SK-N-SH (cell line): ENCODE measurements around the gene MAP3K9. TPM values are rescaled to one million over a fixed set of nuclear protein-coding genes. Genes with fewer than 3 reads are reported as not detected.

Experiments
- CTCF ChIA-PET: fragments of 300-600, 350-600 bp; formaldehyde crosslinking; extraction: SDS; loops from one replicate; lab custom pipeline; 2021; lab: Yijun Ruan, JAX
- POLR2A ChIA-PET: fragments of 350-600 bp; sonication (Branson Sonifier 250); formaldehyde crosslinking; extraction: SDS; loops from one replicate; lab custom pipeline; 2020; ENCODE audit warnings: antibody characterized with exemption, inconsistent platforms; lab: Yijun Ruan, JAX
- DNase-seq: peaks from one replicate; pipeline ENCODE4 v3.0.0; 2012
- H2AFZ ChIP-seq: fragments of 200-600 bp; sonication (generic); 2 replicates; pipeline ENCODE4 v1.8.1; 2016; ENCODE audit warnings: antibody characterized with exemption, mild to moderate bottlenecking, low read depth
- H3F3A ChIP-seq: fragments of 200-600 bp; sonication (generic); replicated peaks from 2 replicates; pipeline ENCODE3; 2016; ENCODE audit warnings: antibody characterized with exemption, mild to moderate bottlenecking; ENCODE audit not compliant: insufficient read depth
- H3K27ac ChIP-seq, 2 experiments: fragments of 200-500 bp in 1 of 2; fragments of 200-600 bp in 1 of 2; sonication (Bioruptor generic) in 1 of 2; sonication (generic), shearing (Covaris generic) in 1 of 2; 2 replicates each; pipeline versions ENCODE4 v1.5.1 to v1.6.1; 2014 to 2016; ENCODE audit warnings: low read depth in 2 of 2, inconsistent platforms in 1 of 2, low read length in 1 of 2, mild to moderate bottlenecking in 1 of 2, mixed read lengths in 1 of 2
- H3K27me3 ChIP-seq: fragments of 200-600 bp; sonication (generic), shearing (Covaris generic); 2 replicates; pipeline ENCODE4 v1.6.1; 2016; ENCODE audit warnings: mixed run types; ENCODE audit not compliant: insufficient read depth
- H3K36me3 ChIP-seq, 2 experiments: fragments of 200-500 bp in 1 of 2; fragments of 200-600 bp in 1 of 2; sonication (Bioruptor generic) in 1 of 2; sonication (generic) in 1 of 2; replicated peaks in 1 of 2; 2 replicates each; pipeline versions ENCODE3 to v1.5.1; 2014 to 2016; ENCODE audit warnings: low read length in 1 of 2, mild to moderate bottlenecking in 1 of 2; ENCODE audit not compliant: insufficient read depth in 2 of 2, control insufficient read depth in 1 of 2
- H3K4me1 ChIP-seq, 2 experiments: fragments of 200-500 bp in 1 of 2; fragments of 200-600 bp in 1 of 2; sonication (Bioruptor generic) in 1 of 2; sonication (generic), shearing (Covaris generic) in 1 of 2; 2 replicates each; pipeline versions ENCODE4 v1.5.1 to v1.6.1; 2014 to 2016; ENCODE audit warnings: low read depth in 1 of 2, low read length in 1 of 2, mixed run types in 1 of 2; ENCODE audit not compliant: insufficient read depth in 2 of 2, control insufficient read depth in 1 of 2
- H3K4me2 ChIP-seq: fragments of 200-600 bp; sonication (generic), shearing (Covaris generic); 2 replicates; pipeline ENCODE4 v1.6.1; 2017; ENCODE audit warnings: mixed run types
- H3K4me3 ChIP-seq, 2 experiments: fragments of 200-500 bp in 1 of 2; fragments of 200-600 bp in 1 of 2; sonication (Bioruptor generic) in 1 of 2; sonication (generic), shearing (Covaris generic) in 1 of 2; 2 replicates each; pipeline versions ENCODE4 v1.5.1 to v1.8.1; 2014 to 2016; ENCODE audit warnings: low read depth in 2 of 2, inconsistent platforms in 1 of 2, low read length in 1 of 2, mild to moderate bottlenecking in 1 of 2, mixed read lengths in 1 of 2, moderate library complexity in 1 of 2
- H3K79me2 ChIP-seq: fragments of 200-600 bp; sonication (generic); 2 replicates; pipeline ENCODE4 v1.8.1; 2017; ENCODE audit warnings: mild to moderate bottlenecking; ENCODE audit not compliant: insufficient read depth
- H3K9ac ChIP-seq: fragments of 200-600 bp; sonication (generic); 2 replicates; pipeline ENCODE4 v1.6.1; 2017; ENCODE audit warnings: mixed run types
- H3K9me2 ChIP-seq: fragments of 200-600 bp; sonication (generic); 2 replicates; pipeline ENCODE4 v1.6.1; 2017; ENCODE audit warnings: mixed run types
- H3K9me3 ChIP-seq: fragments of 200-600 bp; sonication (generic); 2 replicates; pipeline ENCODE4 v1.6.1; 2017; ENCODE audit warnings: mixed run types, mild to moderate bottlenecking, moderate library complexity
- H4K20me1 ChIP-seq: fragments of 200-600 bp; sonication (generic); 2 replicates; pipeline ENCODE4 v1.6.1; 2017; ENCODE audit warnings: mild to moderate bottlenecking, mixed run types; ENCODE audit not compliant: insufficient read depth
- CHD2 ChIP-seq: fragments of 150-350 bp; IDR thresholded peaks from 2 replicates; pipeline ENCODE4 v1.6.1; 2018; ENCODE audit warnings: low read length; ENCODE audit not compliant: partially characterized antibody
- ELF1 ChIP-seq: IDR thresholded peaks from 2 replicates; pipeline ENCODE4 v1.4.0; 2012
- GABPA ChIP-seq: IDR thresholded peaks from 2 replicates; pipeline ENCODE4 v1.4.0; 2012; ENCODE audit warnings: low read depth, mild to moderate bottlenecking
- MXI1 ChIP-seq: IDR thresholded peaks from 2 replicates; pipeline ENCODE4 v1.6.1; 2012; ENCODE audit warnings: mild to moderate bottlenecking, low read depth, low read length, improper control_type of control experiment
- RFX5 ChIP-seq: IDR thresholded peaks from 2 replicates; pipeline ENCODE4 v1.6.1; 2012; ENCODE audit warnings: mild to moderate bottlenecking, improper control_type of control experiment, low read length
- RXRA ChIP-seq: IDR thresholded peaks from 2 replicates; pipeline ENCODE4 v1.4.0; 2012; ENCODE audit warnings: low read depth, mild to moderate bottlenecking, borderline replicate concordance
- SIN3A ChIP-seq: IDR thresholded peaks from 2 replicates; pipeline ENCODE4 v1.6.1; 2012; ENCODE audit warnings: low read depth, mild to moderate bottlenecking, low read length, moderate library complexity, borderline replicate concordance
- SMC3 ChIP-seq: IDR thresholded peaks from 2 replicates; pipeline ENCODE4 v1.6.1; 2012; ENCODE audit warnings: low read depth, low read length, improper control_type of control experiment
- WGBS: methylation state at CpG from one replicate; pipeline ENCODE4 v1.1.6; 2017; ENCODE audit warnings: low lambda C conversion rate; 5-methylcytosine and 5-hydroxymethylcytosine counted together
- polyA plus RNA-seq, 3 experiments: library from polyadenylated mRNA; depleted of rRNA; stranded (reverse); fragments of >200 nt; gene quantifications; 2 replicates each; pipeline ENCODE4 v1.2.3, GENCODE V29; 2012
- TF ChIP-seq, protein P1 (sequence below): IDR thresholded peaks from 2 replicates; pipeline ENCODE4 v1.4.0; 2012; ENCODE audit warnings: low read depth

The MAP3K9 gene
- polyA plus RNA-seq, 1 of the 3 experiments (the other 2 are of a cell fraction): 2.0 TPM

DNA sequence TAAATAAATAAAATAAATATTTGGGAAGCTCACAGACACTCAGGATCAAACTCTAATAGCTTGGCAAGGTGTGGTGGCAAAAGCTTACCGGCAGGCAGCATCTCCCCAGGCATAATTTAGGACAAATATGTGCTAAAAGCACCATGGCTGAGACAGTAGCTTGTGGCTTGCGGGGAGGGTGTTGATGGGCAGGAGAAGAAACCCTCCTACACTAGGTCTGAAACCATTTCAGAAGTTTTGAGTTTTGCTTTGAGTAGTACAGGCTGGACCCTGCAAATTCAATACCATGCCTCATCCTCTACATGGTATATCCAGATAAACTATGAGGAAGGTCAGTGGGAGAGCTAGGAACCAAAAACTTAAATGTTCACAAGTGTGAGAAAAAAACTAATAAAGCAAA lies 33.1 kb downstream of the MAP3K9 start:
- H3F3A ChIP-seq: no peaks in the 10 kb centered on the region
- no peak for DNase-seq
- no peaks in the 10 kb centered on the region for H3K9me3 ChIP-seq
- no peak overlapping the region for H3K9ac ChIP-seq
- H3K4me1 ChIP-seq: 0 out of 4 replicates have a peak, but pooled peaks cover 0 to 2% of the 10 kb centered on the region in 2 experiments
- H3K36me3 ChIP-seq: no peaks in the 10 kb centered on the region
- CTCF ChIA-PET: interaction anchor here (2.6 kb wide), 1 partner anchor 62 kb away, joined by 9 read pairs; no protein-coding TSS in a partner anchor
- no peak overlapping the region for H3K4me2 ChIP-seq
- H4K20me1 ChIP-seq: no peaks in the 10 kb centered on the region
- H3K79me2 ChIP-seq: no peaks in the 10 kb centered on the region
- no peak overlapping the region for H3K27ac ChIP-seq
- H3K27me3 ChIP-seq: no peaks in the 10 kb centered on the region
- H2AFZ ChIP-seq: no peak overlapping the region
- POLR2A ChIA-PET: no interaction called here
- TF ChIP-seq MXI1: no peak
- no peaks in the 10 kb centered on the region for H3K9me2 ChIP-seq
- no peak overlapping the region for H3K4me3 ChIP-seq
- WGBS: 96% methylated on average over 2 of the region's 2 CpGs

DNA sequence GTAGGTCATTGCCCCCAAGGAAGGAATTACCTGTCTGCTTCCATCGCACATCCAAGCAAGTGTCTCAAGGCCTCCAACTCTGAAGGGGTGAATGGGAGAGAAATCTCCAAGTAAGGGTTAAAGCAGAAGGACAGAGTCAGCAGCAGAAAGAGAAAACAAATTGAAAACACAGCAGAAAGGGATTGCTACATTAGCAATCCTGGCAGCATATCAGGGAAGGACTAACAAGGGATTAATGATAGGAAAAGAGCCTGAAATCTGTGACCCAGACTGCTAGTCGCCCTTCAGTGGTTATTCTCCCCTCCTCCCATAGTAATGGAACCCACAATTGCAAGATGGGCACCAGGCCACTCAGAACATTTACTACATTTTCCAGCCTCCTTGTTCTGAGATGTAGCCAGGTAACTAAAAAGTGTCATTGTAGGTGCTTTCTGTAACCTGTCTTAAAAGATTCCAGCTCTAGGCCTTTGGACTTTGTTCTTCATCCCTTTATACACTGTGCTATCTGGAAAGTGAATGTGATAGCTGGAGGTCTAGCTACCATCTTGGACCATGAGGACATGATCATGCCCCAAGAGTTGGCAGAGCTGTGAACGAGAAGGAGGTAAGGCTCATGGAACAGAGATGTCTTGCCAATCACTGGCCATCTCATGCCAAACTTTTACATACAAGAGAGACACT lies 36.0 kb downstream of the MAP3K9 start:
- ChIA-PET POLR2A (no interaction called here), CTCF (interaction anchor here (1.6 kb wide), 1 partner anchor 58 kb away, joined by 7 read pairs; no protein-coding TSS in a partner anchor)
- Histone ChIP-seq H3K4me3 (no peak overlapping the region), H3K27me3 (no peaks in the 10 kb centered on the region), H3K4me2 (no peak overlapping the region), H3K79me2 (no peaks in the 10 kb centered on the region), H3F3A (no peaks in the 10 kb centered on the region), H3K36me3 (no peaks in the 10 kb centered on the region), H2AFZ (no peak overlapping the region), H3K9me3 (no peaks in the 10 kb centered on the region), H3K27ac (no peak overlapping the region), H4K20me1 (no peaks in the 10 kb centered on the region), H3K9me2 (no peaks in the 10 kb centered on the region), H3K9ac (no peak overlapping the region), H3K4me1 (no peaks in the 10 kb centered on the region)
- no peak for DNase-seq
- 86% methylated on average over 3 of the region's 3 CpGs for WGBS
- TF ChIP-seq RFX5: no peak

DNA sequence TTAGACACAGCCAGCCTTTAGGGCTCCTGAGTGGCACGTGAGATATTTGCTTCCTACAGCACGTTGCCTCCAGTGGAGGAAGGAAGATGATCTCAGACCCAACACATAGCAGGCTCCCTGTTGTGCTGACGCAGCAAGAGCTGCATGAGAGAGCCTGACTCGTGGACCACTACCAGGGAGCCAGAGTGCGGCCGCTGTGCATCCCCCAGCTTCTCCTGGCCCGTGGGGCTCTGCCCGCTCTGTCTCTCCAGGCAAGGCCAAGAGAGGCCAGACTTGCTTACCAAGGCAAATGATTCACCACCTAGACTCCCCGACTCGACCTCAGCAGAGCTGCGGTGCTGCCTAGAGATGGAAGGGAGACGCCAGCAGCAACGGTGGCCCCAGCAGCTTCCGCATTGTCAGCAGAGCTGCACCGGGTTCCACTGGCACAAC lies 37.5 kb downstream of the MAP3K9 start:
- no peak for DNase-seq

More for the DNA sequence above, 37.5 kb downstream of the MAP3K9 start:
- CTCF ChIA-PET: interaction anchor here (0.8 to 1.6 kb wide), 7 partner anchors 9 to 135 kb away, joined by 3 to 7 read pairs (median 3); partner anchors contain the start of gene PCNX1
- Histone ChIP-seq H3K36me3 (no peaks in the 10 kb centered on the region), H3K4me3 (no peak overlapping the region), H3K9me2 (no peaks in the 10 kb centered on the region), H4K20me1 (no peaks in the 10 kb centered on the region), H3K4me2 (no peak overlapping the region), H2AFZ (no peak overlapping the region), H3K9me3 (no peaks in the 10 kb centered on the region), H3K79me2 (no peaks in the 10 kb centered on the region)
- no peak for TF ChIP-seq SMC3
- TF ChIP-seq, protein P1, sequence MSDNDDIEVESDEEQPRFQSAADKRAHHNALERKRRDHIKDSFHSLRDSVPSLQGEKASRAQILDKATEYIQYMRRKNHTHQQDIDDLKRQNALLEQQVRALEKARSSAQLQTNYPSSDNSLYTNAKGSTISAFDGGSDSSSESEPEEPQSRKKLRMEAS: no peak
- no peak for TF ChIP-seq GABPA
- no peak for TF ChIP-seq CHD2
- no peak for TF ChIP-seq RXRA
- TF ChIP-seq SIN3A: no peak
- TF ChIP-seq ELF1: no peak
- TF ChIP-seq MXI1: no peak
- TF ChIP-seq, all 33 proteins: peak for 0
- Histone ChIP-seq H3K4me1 (no peaks in the 10 kb centered on the region), H3F3A (no peaks in the 10 kb centered on the region), H3K27ac (no peak overlapping the region), H3K27me3 (no peaks in the 10 kb centered on the region), H3K9ac (no peak overlapping the region)
- POLR2A ChIA-PET: no interaction called here
- WGBS: 81% methylated on average over 9 of the region's 15 CpGs
